Astrocyte (in vitro differentiated cells and primary cell): ENCODE measurements around the gene ATP11C.

Source experiments
- CTCF ChIP-seq: IDR thresholded peaks from 2 replicates; pipeline ENCODE4 v1.5.1; 2011; ENCODE audit warnings: low read depth, mild to moderate bottlenecking, inconsistent platforms, low read length, moderate library complexity; ENCODE audit not compliant: insufficient read depth
- EZH2 ChIP-seq: IDR thresholded peaks from 2 replicates; pipeline ENCODE4 v1.6.1; 2012; ENCODE audit warnings: mild to moderate bottlenecking, low read length, inconsistent platforms; ENCODE audit not compliant: insufficient read depth

- TF ChIP-seq CTCF (no peak), EZH2 (no peak)
These were observed 81.1 kb downstream of the ATP11C start for GRCh38 chrX:139851730-139852129.
